CD4-positive, CD25-positive, alpha-beta regulatory T cell (primary cell): ENCODE results near the gene DIDO1. TPM values are rescaled to one million over a fixed set of nuclear protein-coding genes. Genes with fewer than 3 reads are reported as not detected.
"Not testable (repeated sequence)": the region's sequence is repeated elsewhere in the genome, so short reads cannot be mapped to it uniquely, and the experiment has no call there.

Experiments used
- ATAC-seq, 2 donors: fragments of 150-1000 bp; cut with Tn5 transposase; one replicate each; pipeline ENCODE4 v1.10.0; 2021; ENCODE audit warnings: low read depth in 2 of 2, moderate number of reproducible peaks in 2 of 2, moderate library complexity in 1 of 2
- DNase-seq, 3 donors: peaks; one replicate each; pipeline versions ENCODE4 v3.0.0 to v3.0.0-alpha.2; 2012 to 2022; ENCODE audit warnings: mixed read lengths in 1 of 3
- H3K27ac ChIP-seq: one replicate; pipeline ENCODE4 v1.7.0; 2013; ENCODE audit warnings: mild to moderate bottlenecking, low read length; ENCODE audit not compliant: insufficient read depth, poor library complexity, severe bottlenecking
- H3K27me3 ChIP-seq: one replicate; pipeline ENCODE4 v1.7.0; 2013; ENCODE audit warnings: low read length; ENCODE audit not compliant: control insufficient read depth, insufficient read depth
- H3K36me3 ChIP-seq: one replicate; pipeline ENCODE4 v1.7.0; 2013; ENCODE audit warnings: mild to moderate bottlenecking, low read length, moderate library complexity; ENCODE audit not compliant: control insufficient read depth, insufficient read depth
- H3K4me1 ChIP-seq: 2 replicates; pipeline ENCODE4 v1.7.0; 2013; ENCODE audit warnings: mild to moderate bottlenecking, low read length; ENCODE audit not compliant: insufficient read depth, control insufficient read depth, poor library complexity, severe bottlenecking
- H3K4me3 ChIP-seq: one replicate; pipeline ENCODE4 v1.7.0; 2013; ENCODE audit warnings: low read depth, mild to moderate bottlenecking, low read length, moderate library complexity
- H3K9me3 ChIP-seq, 2 experiments: 1 replicate in 1 of 2; 2 replicates in 1 of 2; pipeline ENCODE4 v1.7.0; 2013; ENCODE audit warnings: low read length in 2 of 2, mild to moderate bottlenecking in 1 of 2, moderate library complexity in 1 of 2; ENCODE audit not compliant: control insufficient read depth in 2 of 2
- H3K27ac Mint-ChIP-seq, 3 donors: one replicate each; pipeline ENCODE4 v1.8.0; 2020 to 2022; ENCODE audit warnings: mild to moderate bottlenecking in 3 of 3, mixed read lengths in 3 of 3, moderate library complexity in 2 of 3
- H3K27me3 Mint-ChIP-seq: one replicate; pipeline ENCODE4 v1.8.0; 2022; ENCODE audit warnings: mild to moderate bottlenecking, mixed read lengths
- H3K36me3 Mint-ChIP-seq: one replicate; pipeline ENCODE4 v1.8.0; 2020; ENCODE audit warnings: mixed read lengths
- H3K4me1 Mint-ChIP-seq, 4 donors: one replicate each; pipeline ENCODE4 v1.8.0; 2020 to 2022; ENCODE audit warnings: mixed read lengths in 4 of 4, mild to moderate bottlenecking in 1 of 4
- H3K4me3 Mint-ChIP-seq, 4 donors: one replicate each; pipeline ENCODE4 v1.8.0; 2020 to 2022; ENCODE audit warnings: mild to moderate bottlenecking in 4 of 4, mixed read lengths in 4 of 4, moderate library complexity in 3 of 4
- H3K9me3 Mint-ChIP-seq, 7 donors: one replicate each; pipeline ENCODE4 v1.8.0; 2020 to 2022; ENCODE audit warnings: mixed read lengths in 7 of 7, mild to moderate bottlenecking in 3 of 7, moderate library complexity in 2 of 7
- polyA plus RNA-seq, 4 donors: library from polyadenylated mRNA; unstranded; fragments of 300-500 nt; fragmentation: Illumina TruSeq; gene quantifications; one replicate each; pipeline ENCODE4 v1.2.3, GENCODE V29; 2021
- total RNA-seq: library from RNA; stranded (reverse); gene quantifications from one replicate; pipeline ENCODE4 v1.2.3, GENCODE V29; 2022

Gene DIDO1
- total and polyA plus RNA-seq, 5 donors from 2014 or later: 30.9 to 80.8 (median 39.9) TPM

GRCh38 chr20:62856931-62857619 is 69.2 kb downstream of the DIDO1 start:
- H3K36me3 Mint-ChIP-seq: peaks cover 25% of the 10 kb centered on the region
- peaks cover 16% of the 10 kb centered on the region for H3K36me3 ChIP-seq
- H3K27me3 ChIP-seq: peaks cover 2% of the 10 kb centered on the region
- no peaks in the 10 kb centered on the region for H3K27me3 Mint-ChIP-seq
- ATAC-seq (no peak), DNase-seq (no peak)
- peaks cover 17% of the 10 kb centered on the region for H3K4me1 ChIP-seq
- H3K27ac Mint-ChIP-seq: peak overlapping the region in 1 of 3 donors; percentile 36
- H3K4me3 ChIP-seq: no peak overlapping the region
- no peak overlapping the region for H3K4me3 Mint-ChIP-seq
- H3K27ac ChIP-seq: no peak overlapping the region
- peaks cover 0 to 3% (median 0%) of the 10 kb centered on the region in 7 donors for H3K9me3 Mint-ChIP-seq
- peaks cover 6 to 18% (median 8%) of the 10 kb centered on the region in 4 donors for H3K4me1 Mint-ChIP-seq
- H3K9me3 ChIP-seq: no peaks in the 10 kb centered on the region

DNA sequence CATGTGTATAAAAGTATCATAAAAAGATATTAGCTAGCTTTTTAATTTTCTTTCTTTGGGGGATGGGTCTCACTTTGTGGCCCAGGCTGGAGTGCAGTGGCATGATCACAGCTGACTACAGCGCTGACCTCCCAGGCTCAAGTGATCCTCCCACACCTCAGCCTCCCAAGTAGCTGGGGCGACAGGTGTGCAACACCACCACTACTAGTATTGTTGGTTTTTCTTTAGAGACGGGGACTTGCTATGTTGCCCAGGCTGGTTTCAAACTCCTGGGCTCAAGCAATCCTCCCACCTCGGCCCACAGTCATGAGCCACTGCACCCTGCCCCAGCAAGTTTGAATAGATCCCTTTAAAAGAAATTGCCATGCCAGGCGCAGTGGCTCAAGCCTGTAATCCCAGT is 71.2 kb downstream of the DIDO1 start:
- H3K36me3 ChIP-seq: peaks cover 16% of the 10 kb centered on the region
- no peak overlapping the region for H3K27ac Mint-ChIP-seq
- H3K27ac ChIP-seq: no peak overlapping the region
- peaks cover 0 to 4% (median 0%) of the 10 kb centered on the region in 7 donors for H3K9me3 Mint-ChIP-seq
- DNase-seq: no peak
- no peak overlapping the region for H3K4me3 ChIP-seq
- no peaks in the 10 kb centered on the region for H3K27me3 Mint-ChIP-seq
- peaks cover 3 to 14% (median 11%) of the 10 kb centered on the region in 4 donors for H3K4me1 Mint-ChIP-seq
- peaks cover 28% of the 10 kb centered on the region for H3K36me3 Mint-ChIP-seq
- H3K27me3 ChIP-seq: no peaks in the 10 kb centered on the region
- peaks cover 10% of the 10 kb centered on the region for H3K4me1 ChIP-seq
- H3K9me3 ChIP-seq: no peaks in the 10 kb centered on the region
- H3K4me3 Mint-ChIP-seq: no peak overlapping the region
- ATAC-seq: no peak

DNA sequence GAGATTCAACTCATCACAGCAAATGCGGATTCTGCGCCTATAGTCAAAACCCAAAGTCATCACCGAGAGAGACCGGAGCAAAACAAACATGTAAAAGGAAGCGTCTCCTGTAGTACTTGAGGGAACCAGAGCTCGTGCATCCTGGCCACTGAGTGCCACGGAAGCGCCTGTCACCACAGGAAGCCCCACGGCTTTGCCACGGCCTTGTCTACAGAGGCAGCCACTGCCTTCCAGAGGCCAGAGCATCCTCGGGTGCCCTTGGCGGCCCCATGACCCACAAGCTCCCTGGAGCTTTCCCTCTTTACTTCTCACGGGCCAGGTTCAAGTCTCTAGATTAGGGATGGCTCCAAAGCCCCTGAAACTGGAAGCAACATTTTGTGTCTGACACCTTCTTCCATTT is 72.2 kb downstream of the DIDO1 start:
- Mint-ChIP-seq H3K4me1 (peaks cover 0 to 9% (median 7%) of the 10 kb centered on the region in 4 donors), H3K36me3 (peaks cover 30% of the 10 kb centered on the region), H3K27me3 (no peaks in the 10 kb centered on the region), H3K27ac (no peak overlapping the region), H3K4me3 (no peak overlapping the region), H3K9me3 (peaks cover 0 to 4% (median 0%) of the 10 kb centered on the region in 7 donors)
- Histone ChIP-seq H3K4me3 (no peak overlapping the region), H3K27ac (no peak overlapping the region), H3K27me3 (no peaks in the 10 kb centered on the region), H3K9me3 (no peaks in the 10 kb centered on the region), H3K36me3 (peaks cover 16% of the 10 kb centered on the region), H3K4me1 (peaks cover under 1% of the 10 kb centered on the region)
- DNase-seq: no peak
- ATAC-seq: no peak

- not testable (repeated sequence) for H3K27me3 ChIP-seq, H3K27ac ChIP-seq, ATAC-seq, H3K4me3 Mint-ChIP-seq, H3K9me3 Mint-ChIP-seq, H3K4me1 Mint-ChIP-seq, H3K27me3 Mint-ChIP-seq, H3K9me3 ChIP-seq, H3K27ac Mint-ChIP-seq, H3K4me3 ChIP-seq, DNase-seq, H3K4me1 ChIP-seq
- H3K36me3 ChIP-seq: peaks cover 16% of the 10 kb centered on the region
- peaks cover 30% of the 10 kb centered on the region for H3K36me3 Mint-ChIP-seq
These were observed 73.0 kb downstream of the DIDO1 start for GRCh38 chr20:62853304-62853703.

DNA sequence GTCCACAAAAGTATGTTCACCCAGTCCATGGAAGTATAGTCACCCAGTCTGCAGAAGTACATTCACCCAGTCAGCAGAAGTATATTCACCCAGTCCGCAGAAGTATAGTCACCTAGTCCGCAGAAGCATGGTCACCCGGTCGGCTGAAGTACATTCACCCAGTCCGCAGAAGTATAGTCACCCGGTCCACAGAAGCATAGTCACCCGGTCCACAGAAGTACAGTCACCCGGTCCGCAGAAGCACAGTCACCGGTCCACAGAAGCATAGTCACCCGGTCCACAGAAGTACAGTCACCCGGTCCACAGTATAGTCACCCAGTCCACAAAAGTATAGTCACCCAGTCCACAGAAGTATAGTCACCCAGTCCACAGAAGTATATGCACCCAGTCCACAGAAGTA is 73.5 kb downstream of the DIDO1 start:
- DNase-seq: no peak
- H3K36me3 Mint-ChIP-seq: peaks cover 32% of the 10 kb centered on the region
- Histone ChIP-seq H3K27ac (no peak overlapping the region), H3K36me3 (peaks cover 14% of the 10 kb centered on the region), H3K27me3 (no peaks in the 10 kb centered on the region), H3K4me3 (no peak overlapping the region), H3K9me3 (no peaks in the 10 kb centered on the region), H3K4me1 (no peaks in the 10 kb centered on the region)
- no peak overlapping the region for H3K27ac Mint-ChIP-seq
- ATAC-seq: no peak
- H3K27me3 Mint-ChIP-seq: no peaks in the 10 kb centered on the region
- H3K4me1 Mint-ChIP-seq: peaks cover 0 to 9% (median 6%) of the 10 kb centered on the region in 4 donors
- H3K9me3 Mint-ChIP-seq: peaks cover 0 to 4% (median 0%) of the 10 kb centered on the region in 7 donors
- H3K4me3 Mint-ChIP-seq: no peak overlapping the region

- H3K27me3 ChIP-seq: no peaks in the 10 kb centered on the region
- peaks cover 13% of the 10 kb centered on the region for H3K36me3 ChIP-seq
- no peak overlapping the region for H3K4me3 ChIP-seq
- no peak overlapping the region for H3K27ac ChIP-seq
- no peak overlapping the region for H3K27ac Mint-ChIP-seq
- no peaks in the 10 kb centered on the region for H3K27me3 Mint-ChIP-seq
- H3K36me3 Mint-ChIP-seq: peaks cover 29% of the 10 kb centered on the region
- no peak overlapping the region for H3K4me3 Mint-ChIP-seq
- DNase-seq (no peak), ATAC-seq (no peak)
- peaks cover 0 to 4% (median 0%) of the 10 kb centered on the region in 7 donors for H3K9me3 Mint-ChIP-seq
- peaks cover 0 to 9% (median 4%) of the 10 kb centered on the region in 4 donors for H3K4me1 Mint-ChIP-seq
- no peaks in the 10 kb centered on the region for H3K9me3 ChIP-seq
- no peaks in the 10 kb centered on the region for H3K4me1 ChIP-seq
These were observed 74.1 kb downstream of the DIDO1 start for GRCh38 chr20:62852196-62852595.

DNA sequence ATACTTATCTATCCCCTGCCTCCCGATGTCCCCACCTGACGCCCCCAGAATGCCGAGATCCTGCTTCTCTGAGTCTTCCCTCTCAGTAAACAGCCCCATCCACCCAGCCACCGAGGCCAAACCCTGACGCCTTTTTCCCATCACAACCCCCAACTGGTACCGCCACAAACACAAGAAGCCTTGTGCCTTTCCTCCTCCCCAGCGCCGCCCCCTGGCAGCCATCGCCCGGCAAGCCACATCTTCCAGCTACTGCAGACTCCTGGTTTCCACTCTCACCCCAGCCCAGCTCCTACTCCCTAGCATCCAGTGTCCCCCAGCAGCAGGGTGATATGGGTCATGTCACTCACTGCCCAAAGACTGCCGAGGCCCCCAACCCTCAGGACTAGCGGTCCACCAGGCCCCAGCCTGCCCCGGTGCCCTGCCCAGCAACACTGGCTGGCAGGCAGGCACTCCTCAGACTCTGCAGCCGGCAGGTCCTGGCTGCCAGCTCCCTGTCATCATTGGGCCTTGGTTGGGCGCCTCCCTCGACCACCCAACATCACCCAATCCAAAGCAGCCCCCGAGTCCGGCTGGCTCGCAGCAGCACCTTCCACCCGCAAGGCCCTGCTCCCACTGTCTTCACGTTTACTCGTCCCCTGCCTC is 75.9 kb downstream of the DIDO1 start:
- no peak for ATAC-seq
- peaks cover 0 to 4% (median 0%) of the 10 kb centered on the region in 7 donors for H3K9me3 Mint-ChIP-seq
- DNase-seq: no peak
- no peak overlapping the region for H3K4me3 Mint-ChIP-seq
- Histone ChIP-seq H3K27me3 (no peaks in the 10 kb centered on the region), H3K27ac (no peak overlapping the region), H3K4me3 (no peak overlapping the region), H3K36me3 (peaks cover 12% of the 10 kb centered on the region), H3K9me3 (no peaks in the 10 kb centered on the region), H3K4me1 (no peaks in the 10 kb centered on the region)
- H3K27me3 Mint-ChIP-seq: no peaks in the 10 kb centered on the region
- H3K27ac Mint-ChIP-seq: peak overlapping the region in 1 of 3 donors; percentile 26
- peaks cover 25% of the 10 kb centered on the region for H3K36me3 Mint-ChIP-seq
- peaks cover 0 to 9% (median 4%) of the 10 kb centered on the region in 4 donors for H3K4me1 Mint-ChIP-seq
